Activated T-helper 1 cell treated with Interleukin-2 at 50 U/mL for 16 hours (primary cell): ENCODE data around the gene RHOJ.
"Not testable (repeated sequence)": the region's sequence is repeated elsewhere in the genome, so short reads cannot be mapped to it uniquely, and the experiment has no call there.

Experiments
- DNase-seq: peaks from one replicate; pipeline ENCODE4 v3.0.0-alpha.2; 2020; ENCODE audit warnings: low read depth

The RHOJ gene

GRCh38 chr14:63204407-63205043 lies at the start of gene RHOJ:
TSS of gene RHOJ (plus strand) at chr14:63204443. CDS start at chr14:63204870, 427 bp downstream.
- DNase-seq, result no peak

- DNase-seq, result no peak
Observed at GRCh38 chr14:63155511-63156185, 48.6 kb upstream of the RHOJ start.

GRCh38 chr14:63157195-63157594 lies 47.0 kb upstream of the RHOJ start:
- DNase-seq, result no peak

GRCh38 chr14:63163306-63163705 lies 40.9 kb upstream of the RHOJ start:
- DNase-seq, result no peak

- DNase-seq, result no peak
Observed at GRCh38 chr14:63164108-63164683, 40.0 kb upstream of the RHOJ start.

- DNase-seq, result not testable (repeated sequence)
Observed at GRCh38 chr14:63165267-63165666, 39.0 kb upstream of the RHOJ start.

GRCh38 chr14:63167044-63167443 lies 37.2 kb upstream of the RHOJ start:
- DNase-seq, result no peak

GRCh38 chr14:63174760-63175191 lies 29.5 kb upstream of the RHOJ start:
- DNase-seq, result no peak

GRCh38 chr14:63175531-63175930 lies 28.7 kb upstream of the RHOJ start:
- DNase-seq, result no peak

- no peak for DNase-seq
Observed at GRCh38 chr14:63178912-63179311, 25.3 kb upstream of the RHOJ start.

- no peak for DNase-seq
Observed at GRCh38 chr14:63179383-63179782, 24.9 kb upstream of the RHOJ start.

- no peak for DNase-seq
Observed at GRCh38 chr14:63180011-63180410, 24.2 kb upstream of the RHOJ start.

GRCh38 chr14:63182968-63183367 lies 21.3 kb upstream of the RHOJ start:
- DNase-seq, result no peak

- no peak for DNase-seq
Observed at GRCh38 chr14:63186453-63186852, 17.8 kb upstream of the RHOJ start.

- DNase-seq, result no peak
Observed at GRCh38 chr14:63191211-63191610, 13.0 kb upstream of the RHOJ start.

- no peak for DNase-seq
Observed at GRCh38 chr14:63192085-63192484, 12.2 kb upstream of the RHOJ start.

GRCh38 chr14:63193236-63193635 lies 11.0 kb upstream of the RHOJ start:
- no peak for DNase-seq

- DNase-seq, result no peak
Observed at GRCh38 chr14:63200035-63200740, 4.1 kb upstream of the RHOJ start.

GRCh38 chr14:63200767-63201166 lies 3.5 kb upstream of the RHOJ start:
- no peak for DNase-seq

- DNase-seq, result no peak
Observed at GRCh38 chr14:63203015-63203414, 1.2 kb upstream of the RHOJ start.

- DNase-seq, result no peak
Observed at GRCh38 chr14:63203618-63204406, 431 bp upstream of the RHOJ start.

- DNase-seq, result no peak
Observed at GRCh38 chr14:63205044-63205575, 867 bp downstream of the RHOJ start.
